ENCODE measurements around the gene TMPRSS11A. TPM values are rescaled to one million over a fixed set of nuclear protein-coding genes. Genes with fewer than 3 reads are reported as not detected.

The TMPRSS11A gene
- total RNA-seq, 4 donors from 2014 or later, result not detected

DNA sequence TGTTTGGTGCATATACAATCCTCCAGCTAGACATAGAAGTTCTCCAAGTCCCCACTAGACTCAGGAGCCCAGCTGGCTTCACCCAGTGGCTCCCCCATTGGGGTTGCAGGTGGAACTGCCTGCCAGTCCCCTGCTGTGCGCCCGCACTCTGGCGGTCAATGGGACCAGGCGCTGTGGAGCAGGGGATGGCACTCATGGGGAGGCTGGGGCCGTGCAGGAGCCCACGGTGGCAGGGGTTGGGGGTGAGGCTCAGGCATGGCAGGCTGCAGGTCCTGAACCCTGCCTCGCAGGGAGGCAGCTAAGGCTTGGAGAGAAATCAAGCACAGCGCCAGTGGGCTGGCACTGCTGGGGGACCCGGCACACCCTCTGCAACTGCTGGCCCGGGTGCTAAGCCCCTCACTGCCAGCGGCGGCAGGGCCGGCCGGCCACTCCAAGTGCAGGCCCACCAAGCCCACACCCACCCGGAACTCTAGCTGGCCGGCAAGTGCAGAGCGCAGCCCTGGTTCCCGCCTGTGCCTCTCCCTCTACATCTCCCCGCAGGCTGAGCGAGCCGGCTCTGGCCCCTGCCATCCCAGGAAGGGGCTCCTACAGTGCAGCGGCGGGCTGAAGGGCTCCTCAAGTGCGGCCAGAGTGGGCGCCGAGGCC is 66.8 kb downstream of the TMPRSS11A start:
- in situ Hi-C loops (cut with MboI; ENCODE audit: low sequenced_read_pairs in 4 of 4) (no loop called here), intact Hi-C loops (cut with DNase I; ENCODE audit: low total_unique reads) (no loop called here)
- Histone ChIP-seq H3K4me1 (no peaks in the 10 kb centered on the region), H3K4me3 (no peak overlapping the region), H3K27me3 (no peaks in the 10 kb centered on the region), H3K36me3 (no peaks in the 10 kb centered on the region), H3K27ac (no peak overlapping the region), H3K9me3 (no peaks in the 10 kb centered on the region)
- TF ChIP-seq POLR2A (IDR thresholded peaks at IDR 0.05), result no peak
- TF ChIP-seq, protein P1, sequence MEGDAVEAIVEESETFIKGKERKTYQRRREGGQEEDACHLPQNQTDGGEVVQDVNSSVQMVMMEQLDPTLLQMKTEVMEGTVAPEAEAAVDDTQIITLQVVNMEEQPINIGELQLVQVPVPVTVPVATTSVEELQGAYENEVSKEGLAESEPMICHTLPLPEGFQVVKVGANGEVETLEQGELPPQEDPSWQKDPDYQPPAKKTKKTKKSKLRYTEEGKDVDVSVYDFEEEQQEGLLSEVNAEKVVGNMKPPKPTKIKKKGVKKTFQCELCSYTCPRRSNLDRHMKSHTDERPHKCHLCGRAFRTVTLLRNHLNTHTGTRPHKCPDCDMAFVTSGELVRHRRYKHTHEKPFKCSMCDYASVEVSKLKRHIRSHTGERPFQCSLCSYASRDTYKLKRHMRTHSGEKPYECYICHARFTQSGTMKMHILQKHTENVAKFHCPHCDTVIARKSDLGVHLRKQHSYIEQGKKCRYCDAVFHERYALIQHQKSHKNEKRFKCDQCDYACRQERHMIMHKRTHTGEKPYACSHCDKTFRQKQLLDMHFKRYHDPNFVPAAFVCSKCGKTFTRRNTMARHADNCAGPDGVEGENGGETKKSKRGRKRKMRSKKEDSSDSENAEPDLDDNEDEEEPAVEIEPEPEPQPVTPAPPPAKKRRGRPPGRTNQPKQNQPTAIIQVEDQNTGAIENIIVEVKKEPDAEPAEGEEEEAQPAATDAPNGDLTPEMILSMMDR (IDR thresholded peaks at IDR 0.05 in 4 of 5, conservative IDR thresholded peaks at IDR 0.05 in 1 of 5), result no peak
- DNase-seq, result no peak
- ATAC-seq, result no peak

DNA sequence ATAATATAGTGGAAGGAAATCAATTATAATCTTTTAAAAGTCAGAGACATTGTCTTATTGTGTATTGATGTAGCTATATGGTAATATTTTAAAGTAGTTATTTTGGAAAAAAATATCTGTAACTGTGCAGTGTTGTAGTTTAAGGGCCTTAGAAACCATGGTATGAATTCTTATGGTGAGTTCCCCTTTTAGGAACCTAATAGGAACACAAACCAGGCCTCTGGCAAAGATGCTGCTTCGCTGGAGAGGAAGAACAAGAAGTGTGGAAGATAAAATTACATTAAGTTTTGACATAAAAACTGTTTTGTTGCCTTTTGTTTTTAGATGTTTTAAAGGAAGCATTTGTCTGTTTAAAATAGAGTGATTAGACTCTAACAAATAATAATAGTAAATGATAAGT is 68.6 kb downstream of the TMPRSS11A start:
- Histone ChIP-seq H3K4me1 (no peaks in the 10 kb centered on the region), H3K9me3 (no peaks in the 10 kb centered on the region), H3K27ac (no peak overlapping the region), H3K27me3 (no peaks in the 10 kb centered on the region), H3K36me3 (no peaks in the 10 kb centered on the region), H3K4me3 (no peak overlapping the region)
- in situ Hi-C loops (cut with MboI; ENCODE audit: low sequenced_read_pairs in 4 of 4) (no loop called here), intact Hi-C loops (cut with DNase I; ENCODE audit: low total_unique reads) (no loop called here)
- no peak for TF ChIP-seq POLR2A (IDR thresholded peaks at IDR 0.05)
- TF ChIP-seq, protein P1 (IDR thresholded peaks at IDR 0.05 in 4 of 5, conservative IDR thresholded peaks at IDR 0.05 in 1 of 5), result no peak
- DNase-seq (no peak), ATAC-seq (no peak)

DNA sequence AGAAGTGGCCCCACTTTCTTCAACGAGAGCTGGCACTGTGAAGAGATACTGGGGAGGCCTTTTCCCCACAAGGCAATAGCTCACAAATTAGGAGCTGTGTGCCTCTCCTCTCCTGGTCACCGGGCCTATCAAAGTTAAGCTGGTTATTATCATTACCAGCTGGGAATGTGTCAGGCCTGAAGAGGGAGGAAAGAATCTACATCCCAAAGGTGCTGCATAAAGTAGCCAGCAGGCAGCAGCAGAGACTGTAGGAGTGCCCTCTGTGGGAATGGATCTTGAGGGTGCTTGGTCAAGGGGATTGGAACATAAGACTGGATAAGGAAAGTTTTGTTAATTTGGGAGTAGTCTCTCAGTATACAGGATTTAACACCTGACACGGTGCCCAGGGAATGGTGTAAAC is 70.4 kb downstream of the TMPRSS11A start:
- ATAC-seq (no peak), DNase-seq (no peak)
- no peak for TF ChIP-seq POLR2A (IDR thresholded peaks at IDR 0.05)
- TF ChIP-seq, protein P1 (IDR thresholded peaks at IDR 0.05 in 4 of 5, conservative IDR thresholded peaks at IDR 0.05 in 1 of 5), result no peak
- Histone ChIP-seq H3K4me3 (no peak overlapping the region), H3K9me3 (no peaks in the 10 kb centered on the region), H3K4me1 (no peaks in the 10 kb centered on the region), H3K36me3 (no peaks in the 10 kb centered on the region), H3K27ac (no peak overlapping the region), H3K27me3 (no peaks in the 10 kb centered on the region)
- intact Hi-C loops (cut with DNase I; ENCODE audit: low total_unique reads), result no loop called here
- in situ Hi-C loops (cut with MboI; ENCODE audit: low sequenced_read_pairs in 4 of 4), result no loop called here

DNA sequence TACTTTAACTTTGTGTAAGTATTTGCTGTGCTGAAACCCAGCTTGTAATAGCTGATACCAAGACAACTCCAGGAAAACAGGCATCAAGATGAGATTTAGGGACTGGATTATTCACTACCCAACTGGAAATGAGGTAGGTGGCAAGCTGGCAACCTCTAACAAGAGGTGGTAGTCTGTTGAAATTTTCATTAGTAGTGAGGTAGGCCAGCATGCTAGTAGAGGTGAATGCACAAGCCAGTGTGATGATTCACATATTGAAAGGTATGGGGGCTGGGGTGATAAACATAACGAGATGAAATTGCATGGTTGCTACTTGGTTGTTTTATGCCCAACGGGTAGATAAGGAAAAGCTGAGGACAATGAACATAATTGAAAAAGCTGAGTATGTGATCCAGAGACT is 71.0 kb downstream of the TMPRSS11A start:
- no peak for DNase-seq
- in situ Hi-C loops (cut with MboI; ENCODE audit: low sequenced_read_pairs in 4 of 4), result no loop called here
- no peak for ATAC-seq

More for the DNA sequence above, 71.0 kb downstream of the TMPRSS11A start:
- H3K27ac ChIP-seq, result no peak overlapping the region
- no peaks in the 10 kb centered on the region for H3K27me3 ChIP-seq
- no peak overlapping the region for H3K4me3 ChIP-seq
- H3K4me1 ChIP-seq, result no peaks in the 10 kb centered on the region
- intact Hi-C loops (cut with DNase I; ENCODE audit: low total_unique reads), result no loop called here
- no peaks in the 10 kb centered on the region for H3K36me3 ChIP-seq
- H3K9me3 ChIP-seq, result no peaks in the 10 kb centered on the region
- TF ChIP-seq, protein P1 (IDR thresholded peaks at IDR 0.05 in 4 of 5, conservative IDR thresholded peaks at IDR 0.05 in 1 of 5), result no peak
- no peak for TF ChIP-seq POLR2A (IDR thresholded peaks at IDR 0.05)

Measured in gastrocnemius medialis (tissue), 4 donors.